ENCODE measurements around the gene OASL. TPM values are rescaled to one million over a fixed set of nuclear protein-coding genes. Genes with fewer than 3 reads are reported as not detected.

OASL gene
- total and polyA plus RNA-seq, 2 experiments from 2014 or later = 0.27 to 0.47 TPM

GRCh38 chr12:121060149-121061001 lies 21.3 kb upstream of the OASL start:
- H3K4me2 ChIP-seq = peak overlapping the region; percentile 18

GRCh38 chr12:121059031-121059898 lies 20.2 kb upstream of the OASL start:
- peak overlapping the region; percentile 18 for H3K4me2 ChIP-seq
- H3K79me2 ChIP-seq = no peaks in the 10 kb centered on the region
- no peaks in the 10 kb centered on the region for H3K4me1 ChIP-seq (ENCODE audit: insufficient read depth)
- H3K27ac ChIP-seq = peak overlapping the region; percentile 23
- TF ChIP-seq EZH2phosphoT487 (IDR thresholded peaks at IDR 0.05; ENCODE audit: low read depth, severe bottlenecking, unreplicated experiment) (no peak), CTCF (IDR thresholded peaks at IDR 0.05; ENCODE audit: poor library complexity) (no peak), EZH2 (IDR thresholded peaks at IDR 0.05; ENCODE audit: borderline replicate concordance) (no peak)
- H3K36me3 ChIP-seq (replicated peaks; ENCODE audit: insufficient read depth, low read depth) = no peaks in the 10 kb centered on the region
- H4K20me1 ChIP-seq (ENCODE audit: insufficient read depth, poor library complexity, severe bottlenecking) = no peaks in the 10 kb centered on the region
- no peaks in the 10 kb centered on the region for H3K27me3 ChIP-seq
- no peak for DNase-seq (ENCODE audit: low spot score)
- no peaks in the 10 kb centered on the region for H3K9me2 ChIP-seq (replicated peaks; ENCODE audit: insufficient read depth)
- no peak overlapping the region for H3K4me3 ChIP-seq
- H2AFZ ChIP-seq = no peak overlapping the region
- WGBS (ENCODE audit: low lambda C conversion rate, missing lambda C conversion rate) = 87% methylated on average over 10 of the region's 10 CpGs
- no peaks in the 10 kb centered on the region for H3K9me3 ChIP-seq (ENCODE audit: low read depth)

More at GRCh38 chr12:121060149-121061001, 21.3 kb upstream of the OASL start:
- DNase-seq (ENCODE audit: low spot score) = peak; percentile 65
- no peaks in the 10 kb centered on the region for H3K36me3 ChIP-seq (replicated peaks; ENCODE audit: insufficient read depth, low read depth)
- peak overlapping the region; percentile 38 for H2AFZ ChIP-seq
- no peaks in the 10 kb centered on the region for H3K4me1 ChIP-seq (ENCODE audit: insufficient read depth)
- H3K79me2 ChIP-seq = no peaks in the 10 kb centered on the region
- H4K20me1 ChIP-seq (ENCODE audit: insufficient read depth, poor library complexity, severe bottlenecking) = no peaks in the 10 kb centered on the region
- WGBS (ENCODE audit: low lambda C conversion rate, missing lambda C conversion rate) = 60% methylated on average over 16 of the region's 16 CpGs
- H3K27me3 ChIP-seq = no peaks in the 10 kb centered on the region
- H3K9me2 ChIP-seq (replicated peaks; ENCODE audit: insufficient read depth) = no peaks in the 10 kb centered on the region
- peak; percentile 58 for TF ChIP-seq CTCF (IDR thresholded peaks at IDR 0.05; ENCODE audit: poor library complexity)
- no peak for TF ChIP-seq EZH2 (IDR thresholded peaks at IDR 0.05; ENCODE audit: borderline replicate concordance)
- H3K4me3 ChIP-seq = no peak overlapping the region
- H3K9me3 ChIP-seq (ENCODE audit: low read depth) = no peaks in the 10 kb centered on the region
- peak overlapping the region; percentile 52 for H3K27ac ChIP-seq

- H3K4me3 ChIP-seq = no peak overlapping the region
- no peaks in the 10 kb centered on the region for H3K79me2 ChIP-seq
- H4K20me1 ChIP-seq (ENCODE audit: insufficient read depth, poor library complexity, severe bottlenecking) = no peaks in the 10 kb centered on the region
- DNase-seq (ENCODE audit: low spot score) = no peak
- TF ChIP-seq CTCF (IDR thresholded peaks at IDR 0.05; ENCODE audit: poor library complexity) (no peak), EZH2phosphoT487 (IDR thresholded peaks at IDR 0.05; ENCODE audit: low read depth, severe bottlenecking, unreplicated experiment) (no peak), EZH2 (IDR thresholded peaks at IDR 0.05; ENCODE audit: borderline replicate concordance) (no peak)
- no peaks in the 10 kb centered on the region for H3K9me2 ChIP-seq (replicated peaks; ENCODE audit: insufficient read depth)
- no peaks in the 10 kb centered on the region for H3K27me3 ChIP-seq
- no peak overlapping the region for H3K4me2 ChIP-seq
- H3K27ac ChIP-seq = no peak overlapping the region
- H2AFZ ChIP-seq = no peak overlapping the region
- H3K9me3 ChIP-seq (ENCODE audit: low read depth) = no peaks in the 10 kb centered on the region
- H3K4me1 ChIP-seq (ENCODE audit: insufficient read depth) = no peaks in the 10 kb centered on the region
- WGBS (ENCODE audit: low lambda C conversion rate, missing lambda C conversion rate) = 90% methylated on average over 9 of the region's 9 CpGs
- no peaks in the 10 kb centered on the region for H3K36me3 ChIP-seq (replicated peaks; ENCODE audit: insufficient read depth, low read depth)
Observed at GRCh38 chr12:121057794-121058193, 18.7 kb upstream of the OASL start.
